Measurements from ENCODE around the gene KCP.
"Not testable (repeated sequence)": the region's sequence is repeated elsewhere in the genome, so short reads cannot be mapped to it uniquely, and the experiment has no call there.

The KCP gene

DNA sequence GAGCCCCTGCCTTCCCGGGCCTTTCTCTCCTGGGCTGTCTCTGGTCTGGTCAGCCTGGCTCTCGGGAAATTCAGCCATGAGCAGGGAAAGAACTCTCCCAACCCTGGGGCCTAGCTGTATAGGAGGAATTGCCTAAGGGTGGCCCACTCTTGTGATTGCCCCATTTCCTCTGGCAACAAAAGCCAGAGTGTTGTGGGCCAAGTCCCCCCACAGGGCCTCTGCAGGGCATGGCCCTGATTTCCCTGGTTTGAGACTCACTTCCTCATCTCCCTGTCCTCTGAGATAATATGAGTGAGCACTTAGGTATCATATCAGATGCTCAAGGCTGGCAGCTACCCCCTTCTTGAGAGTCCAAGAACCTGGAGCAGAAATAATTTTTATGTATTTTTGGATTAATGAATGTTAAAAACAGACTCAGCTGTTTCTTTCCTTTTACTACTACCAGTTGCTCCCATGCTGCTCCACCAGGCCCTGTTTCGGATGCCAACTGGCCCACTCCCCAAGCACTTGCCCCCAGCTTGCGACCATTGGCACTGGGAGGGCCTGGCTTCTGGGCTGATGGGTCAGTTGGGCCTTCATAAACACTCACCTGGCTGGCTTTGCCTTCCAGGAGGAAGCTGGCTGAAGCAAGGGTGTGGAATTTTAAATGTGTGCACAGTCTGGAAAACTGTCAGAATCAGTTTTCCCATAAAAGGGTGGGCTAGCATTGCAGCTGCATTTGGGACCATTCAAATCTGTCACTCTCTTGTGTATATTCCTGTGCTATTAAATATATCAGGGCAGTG, 38.7 kb upstream of the KCP start:
- DNase-seq (ENCODE audit: low read depth): no peak
- no peak overlapping the region for H3K4me3 ChIP-seq (ENCODE audit: low read depth, low read length)
- TF ChIP-seq, protein P1, sequence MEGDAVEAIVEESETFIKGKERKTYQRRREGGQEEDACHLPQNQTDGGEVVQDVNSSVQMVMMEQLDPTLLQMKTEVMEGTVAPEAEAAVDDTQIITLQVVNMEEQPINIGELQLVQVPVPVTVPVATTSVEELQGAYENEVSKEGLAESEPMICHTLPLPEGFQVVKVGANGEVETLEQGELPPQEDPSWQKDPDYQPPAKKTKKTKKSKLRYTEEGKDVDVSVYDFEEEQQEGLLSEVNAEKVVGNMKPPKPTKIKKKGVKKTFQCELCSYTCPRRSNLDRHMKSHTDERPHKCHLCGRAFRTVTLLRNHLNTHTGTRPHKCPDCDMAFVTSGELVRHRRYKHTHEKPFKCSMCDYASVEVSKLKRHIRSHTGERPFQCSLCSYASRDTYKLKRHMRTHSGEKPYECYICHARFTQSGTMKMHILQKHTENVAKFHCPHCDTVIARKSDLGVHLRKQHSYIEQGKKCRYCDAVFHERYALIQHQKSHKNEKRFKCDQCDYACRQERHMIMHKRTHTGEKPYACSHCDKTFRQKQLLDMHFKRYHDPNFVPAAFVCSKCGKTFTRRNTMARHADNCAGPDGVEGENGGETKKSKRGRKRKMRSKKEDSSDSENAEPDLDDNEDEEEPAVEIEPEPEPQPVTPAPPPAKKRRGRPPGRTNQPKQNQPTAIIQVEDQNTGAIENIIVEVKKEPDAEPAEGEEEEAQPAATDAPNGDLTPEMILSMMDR (conservative IDR thresholded peaks at IDR 0.05; ENCODE audit: low read depth, low read length): no peak

DNA sequence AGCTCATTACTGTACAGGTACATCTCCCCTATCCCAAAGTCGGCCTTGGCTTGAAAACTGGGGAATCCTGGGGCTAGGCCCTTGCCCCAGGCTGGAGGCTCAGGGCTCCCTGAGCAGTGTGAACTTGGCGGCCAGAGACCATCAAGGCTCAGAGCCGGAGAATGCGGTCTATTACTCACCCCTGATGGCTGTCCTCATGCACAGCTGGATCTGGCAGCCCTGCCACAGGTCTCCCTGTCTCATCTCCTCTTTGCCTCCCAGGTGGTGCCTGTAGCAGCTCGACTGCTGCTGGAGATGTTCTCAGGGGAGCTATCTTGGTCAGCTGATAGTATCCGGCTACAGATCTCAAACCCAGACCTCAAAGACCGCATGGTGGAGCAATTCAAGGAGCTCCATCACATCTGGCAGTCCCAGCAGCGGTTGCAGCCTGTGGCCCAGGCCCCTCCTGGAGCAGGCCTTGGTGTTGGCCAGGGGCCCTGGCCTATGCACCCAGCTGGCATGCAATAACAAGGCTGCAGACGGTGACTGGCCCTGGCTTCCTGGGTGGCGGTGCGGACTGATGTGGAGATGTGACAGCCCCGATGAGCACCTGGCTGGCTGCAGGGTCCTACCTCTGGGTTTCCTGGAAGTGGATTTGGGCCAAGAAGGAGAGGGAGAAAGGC, 37.9 kb upstream of the KCP start:
- DNase-seq (ENCODE audit: low read depth): no peak
- TF ChIP-seq, protein P1 (conservative IDR thresholded peaks at IDR 0.05; ENCODE audit: low read depth, low read length): no peak
- H3K4me3 ChIP-seq (ENCODE audit: low read depth, low read length): no peak overlapping the region

DNA sequence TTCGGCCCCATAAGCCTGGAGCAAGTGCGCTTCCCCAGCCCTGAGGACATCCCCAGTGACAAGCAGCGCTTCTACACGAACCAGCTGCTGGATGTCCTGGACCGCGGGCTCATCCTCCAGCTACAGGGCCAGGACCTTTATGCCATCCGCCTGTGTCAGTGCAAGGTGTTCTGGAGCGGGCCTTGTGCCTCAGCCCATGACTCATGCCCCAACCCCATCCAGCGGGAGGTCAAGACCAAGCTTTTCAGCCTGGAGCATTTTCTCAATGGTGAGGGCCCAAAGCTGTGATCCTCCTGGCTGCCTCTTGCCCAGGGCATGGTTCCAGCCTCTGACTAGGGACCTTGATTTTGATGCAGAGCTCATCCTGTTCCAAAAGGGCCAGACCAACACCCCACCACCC, 37.3 kb upstream of the KCP start:
- TF ChIP-seq, protein P1 (conservative IDR thresholded peaks at IDR 0.05; ENCODE audit: low read depth, low read length): no peak

DNA sequence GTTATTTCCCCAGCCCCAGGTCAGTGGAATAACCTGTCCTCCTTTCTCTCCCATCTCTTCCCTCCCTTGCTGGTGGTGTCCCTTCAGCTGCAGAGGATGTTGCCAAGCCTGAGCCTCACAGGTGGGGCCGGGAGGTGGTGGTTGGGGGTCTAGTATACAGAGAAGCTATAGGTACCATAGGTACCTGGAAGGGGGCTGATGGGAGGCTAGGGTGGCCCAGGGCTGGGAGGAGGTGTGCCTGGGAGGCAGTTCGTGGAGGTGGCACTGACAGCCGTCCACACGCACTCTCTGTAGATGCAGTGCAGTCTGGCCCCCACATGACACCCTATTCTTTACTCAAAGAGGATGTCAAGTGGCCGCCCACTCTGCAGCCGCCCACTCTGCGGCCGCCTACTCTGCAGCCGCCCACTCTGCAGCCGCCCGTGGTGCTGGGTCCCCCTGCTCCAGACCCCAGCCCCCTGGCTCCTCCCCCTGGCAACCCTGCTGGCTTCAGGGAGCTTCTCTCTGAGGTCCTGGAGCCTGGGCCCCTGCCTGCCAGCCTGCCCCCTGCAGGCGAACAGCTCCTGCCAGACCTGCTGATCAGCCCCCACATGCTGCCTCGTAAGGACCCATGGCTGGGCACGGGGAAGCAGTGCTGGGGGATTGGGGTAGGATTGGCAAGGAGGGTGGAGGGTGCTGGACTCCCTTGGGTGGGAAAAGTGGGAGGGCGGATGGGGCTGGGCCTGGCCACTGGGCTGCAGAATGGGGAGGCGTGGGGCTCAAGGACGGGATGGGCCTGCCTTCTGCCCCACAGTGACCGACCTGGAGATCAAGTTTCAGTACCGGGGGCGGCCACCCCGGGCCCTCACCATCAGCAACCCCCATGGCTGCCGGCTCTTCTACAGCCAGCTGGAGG, 36.7 kb upstream of the KCP start:
- DNase-seq (ENCODE audit: low read depth): no peak
- TF ChIP-seq, protein P1 (conservative IDR thresholded peaks at IDR 0.05; ENCODE audit: low read depth, low read length): no peak
- H3K4me3 ChIP-seq (ENCODE audit: low read depth, low read length): no peak overlapping the region

More for the DNA sequence above, 37.3 kb upstream of the KCP start:
- DNase-seq (ENCODE audit: low read depth): no peak
- H3K4me3 ChIP-seq (ENCODE audit: low read depth, low read length): no peak overlapping the region

- DNase-seq (ENCODE audit: low read depth): no peak
- TF ChIP-seq, protein P1 (conservative IDR thresholded peaks at IDR 0.05; ENCODE audit: low read depth, low read length): no peak
These were observed 35.3 kb upstream of the KCP start for GRCh38 chr7:128945668-128946366.

GRCh38 chr7:128944487-128945236, 34.2 kb upstream of the KCP start:
- H3K4me3 ChIP-seq (ENCODE audit: low read depth, low read length): no peak overlapping the region
- TF ChIP-seq, protein P1 (conservative IDR thresholded peaks at IDR 0.05; ENCODE audit: low read depth, low read length): no peak
- no peak for DNase-seq (ENCODE audit: low read depth)

More at GRCh38 chr7:128945668-128946366, 35.3 kb upstream of the KCP start:
- H3K4me3 ChIP-seq (ENCODE audit: low read depth, low read length): no peak overlapping the region

GRCh38 chr7:128943251-128943650, 32.7 kb upstream of the KCP start:
- DNase-seq (ENCODE audit: low read depth); H3K4me3 ChIP-seq (ENCODE audit: low read depth, low read length): not testable (repeated sequence)

Measured in choroid plexus epithelial cell (primary cell).